Left lung (tissue), 10 donors: ENCODE data around the gene ORC2. TPM values are rescaled to one million over a fixed set of nuclear protein-coding genes. Genes with fewer than 3 reads are reported as not detected.

Experiments
- ATAC-seq: fragments of 200-7000 bp; cut with Tn5 transposase; one replicate; pipeline ENCODE4 v1.9.1; 2020; ENCODE audit warnings: moderate library complexity
- DNase-seq, 4 donors: peaks; one replicate each; pipeline ENCODE4 v3.0.0-alpha.2; 2013 to 2020
- H3K27ac ChIP-seq, 2 donors: fragments of 200-600 bp; sonication (generic) in 1 of 2; one replicate each; pipeline versions ENCODE4 v1.5.0 to v1.8.0; 2020 to 2021
- H3K27me3 ChIP-seq, 2 donors: fragments of 200-600 bp; sonication (generic) in 1 of 2; one replicate each; pipeline versions ENCODE4 v1.5.0 to v1.8.0; 2020 to 2021
- H3K36me3 ChIP-seq, 2 donors: fragments of 200-600 bp; sonication (generic) in 1 of 2; one replicate each; pipeline versions ENCODE4 v1.5.0 to v1.8.0; 2020 to 2021
- H3K4me1 ChIP-seq, 2 donors: fragments of 200-600 bp; one replicate each; pipeline ENCODE4 v1.8.0; 2021
- H3K4me3 ChIP-seq, 2 donors: fragments of 200-600 bp; sonication (generic) in 1 of 2; one replicate each; pipeline versions ENCODE4 v1.5.0 to v1.8.0; 2020 to 2021; ENCODE audit warnings: mild to moderate bottlenecking in 1 of 2
- H3K9me3 ChIP-seq, 2 donors: fragments of 200-600 bp; sonication (generic) in 1 of 2; one replicate each; pipeline versions ENCODE4 v1.5.0 to v1.8.0; 2020 to 2021
- CTCF ChIP-seq, 2 donors: fragments of 200-600 bp; sonication (generic) in 1 of 2; IDR thresholded peaks; one replicate each; pipeline versions ENCODE4 v1.5.0 to v1.8.0; 2021; ENCODE audit warnings: antibody characterized with exemption in 2 of 2
- intact Hi-C, 2 donors: fragments of 100-400 bp; cut with DNase I; formaldehyde crosslinking; loops; one replicate each; pipeline versions ENCODE4 v1.11.2 to v1.14.2; 2022
- polyA plus RNA-seq, 6 donors: library from polyadenylated mRNA; unstranded; fragments of 120-200 nt; gene quantifications; one replicate each; pipeline ENCODE4 v1.2.1, GENCODE V29; 2013; ENCODE audit not compliant: insufficient read length in 6 of 6
- total RNA-seq, 2 donors: library from RNA; stranded (reverse); fragmentation: NEBNext Ultra II Directional; extraction: Animal tissue kit (Norgen Biotek cat#: 25700); gene quantifications; one replicate each; pipeline ENCODE4 v1.2.1, GENCODE V29; 2021
- donor health status: DM: no; HTN: yes; CAD: no.
- donor health status: DM: no; HTN: no; CAD: no.

Gene ORC2
- total and polyA plus RNA-seq, 8 donors = 25.6 to 46.1 (median 39.0) TPM

- intact Hi-C loops = no loop called here
- Histone ChIP-seq H3K4me3 (no peak overlapping the region), H3K27me3 (no peaks in the 10 kb centered on the region), H3K9me3 (no peaks in the 10 kb centered on the region), H3K27ac (no peak overlapping the region), H3K36me3 (peaks cover 0 to 91% of the 10 kb centered on the region in 2 donors), H3K4me1 (no peaks in the 10 kb centered on the region)
- DNase-seq (no peak), ATAC-seq (no peak)
- no peak for TF ChIP-seq CTCF (IDR thresholded peaks at IDR 0.05)
Observed at GRCh38 chr2:200943527-200944105, 19.8 kb downstream of the ORC2 start.

GRCh38 chr2:200939832-200940231, 23.6 kb downstream of the ORC2 start:
- no peaks in the 10 kb centered on the region for H3K4me1 ChIP-seq
- DNase-seq (no peak), ATAC-seq (no peak)
- no peaks in the 10 kb centered on the region for H3K9me3 ChIP-seq
- H3K27ac ChIP-seq = no peak overlapping the region
- H3K36me3 ChIP-seq = peaks cover 0 to 88% of the 10 kb centered on the region in 2 donors
- intact Hi-C loops = no loop called here
- no peak overlapping the region for H3K4me3 ChIP-seq
- no peak for TF ChIP-seq CTCF (IDR thresholded peaks at IDR 0.05)
- no peaks in the 10 kb centered on the region for H3K27me3 ChIP-seq

DNA sequence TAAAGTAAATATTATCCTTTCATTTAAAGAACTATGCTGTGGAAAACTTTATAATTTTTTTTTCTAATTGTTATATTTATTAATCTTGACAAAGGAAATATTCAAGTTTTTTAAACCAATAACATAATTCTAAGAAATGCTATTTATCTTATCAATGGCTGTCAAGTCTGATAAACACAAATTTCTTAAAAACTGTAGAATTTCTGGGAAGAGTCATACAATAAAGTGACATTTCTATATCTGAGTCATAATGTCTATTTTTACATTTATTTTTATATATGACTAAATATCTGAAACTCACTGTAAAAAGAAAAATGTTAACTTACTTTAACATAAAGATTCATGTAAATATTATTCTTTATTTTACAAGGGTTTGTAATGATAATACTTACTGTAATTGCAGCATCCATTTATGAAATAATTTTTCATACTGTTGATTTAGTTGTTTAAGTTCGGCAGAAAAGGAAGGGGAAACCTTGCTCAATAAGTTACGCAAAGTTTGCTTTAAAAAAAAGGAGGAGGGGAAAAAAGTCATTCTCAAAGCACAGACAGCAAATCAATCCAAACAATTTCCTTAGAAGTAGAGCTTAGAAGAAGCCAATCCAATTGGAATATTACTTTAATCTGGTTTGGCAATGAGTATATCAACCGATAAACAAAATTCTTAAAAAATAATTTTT, 32.4 kb downstream of the ORC2 start:
- Histone ChIP-seq H3K9me3 (no peaks in the 10 kb centered on the region), H3K4me3 (no peak overlapping the region), H3K27ac (peak overlapping the region in 1 of 2 donors; percentile 51), H3K27me3 (no peaks in the 10 kb centered on the region), H3K4me1 (peaks cover 0 to 5% of the 10 kb centered on the region in 2 donors), H3K36me3 (peaks cover 0 to 67% of the 10 kb centered on the region in 2 donors)
- ATAC-seq (no peak), DNase-seq (no peak)
- intact Hi-C loops = no loop called here
- TF ChIP-seq CTCF (IDR thresholded peaks at IDR 0.05) = no peak

- Histone ChIP-seq H3K4me3 (no peak overlapping the region), H3K27me3 (no peaks in the 10 kb centered on the region), H3K4me1 (peaks cover 0 to 5% of the 10 kb centered on the region in 2 donors), H3K9me3 (no peaks in the 10 kb centered on the region), H3K27ac (no peak overlapping the region), H3K36me3 (peaks cover 0 to 69% of the 10 kb centered on the region in 2 donors)
- no peak for ATAC-seq
- DNase-seq = no peak
- no peak for TF ChIP-seq CTCF (IDR thresholded peaks at IDR 0.05)
- intact Hi-C loops = no loop called here
Observed at GRCh38 chr2:200929334-200930249, 33.9 kb downstream of the ORC2 start.

DNA sequence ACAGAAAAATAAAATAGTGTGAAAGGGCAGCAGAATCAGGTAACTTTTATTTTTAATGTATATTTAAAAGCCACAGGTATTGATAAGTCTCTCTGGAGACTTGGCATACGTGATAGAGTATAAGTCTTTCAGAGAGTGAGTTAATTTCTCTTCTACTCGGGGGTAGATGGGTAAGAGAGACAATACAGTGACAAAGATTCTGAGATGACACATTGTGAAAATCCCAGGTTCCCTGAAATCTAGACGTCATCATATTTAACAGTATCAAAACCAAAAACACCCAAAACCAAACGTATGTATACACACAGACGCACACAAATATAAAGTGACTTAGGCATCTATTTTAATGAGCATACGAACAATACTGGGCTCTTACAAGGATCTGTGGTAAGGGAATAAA, 41.0 kb downstream of the ORC2 start:
- TF ChIP-seq CTCF (IDR thresholded peaks at IDR 0.05) = no peak
- peaks cover 0 to 100% of the 10 kb centered on the region in 2 donors for H3K36me3 ChIP-seq
- intact Hi-C loops = no loop called here
- no peaks in the 10 kb centered on the region for H3K9me3 ChIP-seq
- no peaks in the 10 kb centered on the region for H3K4me1 ChIP-seq
- no peak overlapping the region for H3K27ac ChIP-seq
- no peak overlapping the region for H3K4me3 ChIP-seq
- ATAC-seq (no peak), DNase-seq (no peak)
- H3K27me3 ChIP-seq = no peaks in the 10 kb centered on the region
